Stimulated activated memory B cell treated with anti-CD40 and anti-IgM and Interleukin-4, amounts not matched to agents 10 μg/mL and 1 μg/mL and 100 μg/mL, for 72 hours (primary cell): ENCODE results near the gene TBC1D22A.

ENCODE experiments used
- ATAC-seq: fragments of 150-1000 bp; cut with Tn5 transposase; 2 replicates; pipeline ENCODE4 v1.10.0; 2021
- H3K27ac Mint-ChIP-seq: one replicate; pipeline ENCODE4 v1.8.0; 2022; ENCODE audit warnings: mild to moderate bottlenecking, mixed read lengths
- H3K27me3 Mint-ChIP-seq: one replicate; pipeline ENCODE4 v1.8.0; 2022; ENCODE audit warnings: mixed read lengths
- H3K36me3 Mint-ChIP-seq: one replicate; pipeline ENCODE4 v1.8.0; 2022; ENCODE audit warnings: mixed read lengths
- H3K4me1 Mint-ChIP-seq: one replicate; pipeline ENCODE4 v1.8.0; 2022; ENCODE audit warnings: mixed read lengths
- H3K4me3 Mint-ChIP-seq: one replicate; pipeline ENCODE4 v1.8.0; 2022; ENCODE audit warnings: mild to moderate bottlenecking, moderate library complexity, mixed read lengths
- H3K9me3 Mint-ChIP-seq: one replicate; pipeline ENCODE4 v1.8.0; 2022; ENCODE audit warnings: mixed read lengths

TBC1D22A gene

DNA sequence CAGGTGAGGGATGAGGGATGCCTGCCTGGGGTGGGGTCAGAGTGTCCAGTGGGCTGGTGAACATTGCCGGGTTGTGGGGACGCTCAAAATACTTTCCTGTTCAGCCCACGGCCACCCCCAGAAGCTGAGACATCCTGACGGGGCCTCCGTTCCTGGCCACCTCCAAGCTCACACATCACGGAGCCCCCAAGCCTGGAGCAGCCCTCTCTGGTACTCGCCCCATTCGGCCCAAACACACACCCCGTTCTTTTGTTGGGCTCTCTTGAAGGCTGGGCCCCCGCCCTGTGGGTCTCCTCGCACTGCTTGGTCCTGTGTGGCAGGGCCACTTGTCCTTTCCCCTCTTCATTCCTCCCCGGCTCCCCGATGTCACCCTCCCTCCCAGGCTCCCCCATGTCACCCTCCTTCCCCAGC, 442.6 kb downstream of the TBC1D22A start:
- no peaks in the 10 kb centered on the region for H3K9me3 Mint-ChIP-seq
- ATAC-seq = no peak
- H3K4me3 Mint-ChIP-seq = no peak overlapping the region
- H3K36me3 Mint-ChIP-seq = no peaks in the 10 kb centered on the region
- H3K27me3 Mint-ChIP-seq = peaks cover 17% of the 10 kb centered on the region
- no peak overlapping the region for H3K27ac Mint-ChIP-seq
- no peaks in the 10 kb centered on the region for H3K4me1 Mint-ChIP-seq

DNA sequence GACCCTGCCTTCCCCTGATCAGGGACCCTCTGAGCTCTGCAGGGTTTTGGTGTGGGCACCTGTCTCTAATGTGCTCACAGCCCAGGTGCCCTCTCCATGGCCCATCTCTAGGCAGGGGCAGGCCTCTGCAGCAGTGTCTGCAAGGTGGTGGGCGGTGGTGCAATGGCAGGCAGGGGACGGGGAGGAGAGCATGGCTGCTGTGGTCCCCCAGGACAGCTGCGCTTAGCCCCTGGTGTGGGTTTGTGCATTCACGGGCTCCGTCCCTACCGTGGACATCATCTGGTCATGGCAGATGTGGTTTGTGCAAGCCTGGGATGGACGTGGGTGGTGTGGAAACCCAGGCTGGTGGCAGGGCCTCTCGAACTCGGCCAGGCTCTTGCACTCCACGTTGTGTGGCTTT, 443.1 kb downstream of the TBC1D22A start:
- H3K4me1 Mint-ChIP-seq = no peaks in the 10 kb centered on the region
- no peaks in the 10 kb centered on the region for H3K9me3 Mint-ChIP-seq

DNA sequence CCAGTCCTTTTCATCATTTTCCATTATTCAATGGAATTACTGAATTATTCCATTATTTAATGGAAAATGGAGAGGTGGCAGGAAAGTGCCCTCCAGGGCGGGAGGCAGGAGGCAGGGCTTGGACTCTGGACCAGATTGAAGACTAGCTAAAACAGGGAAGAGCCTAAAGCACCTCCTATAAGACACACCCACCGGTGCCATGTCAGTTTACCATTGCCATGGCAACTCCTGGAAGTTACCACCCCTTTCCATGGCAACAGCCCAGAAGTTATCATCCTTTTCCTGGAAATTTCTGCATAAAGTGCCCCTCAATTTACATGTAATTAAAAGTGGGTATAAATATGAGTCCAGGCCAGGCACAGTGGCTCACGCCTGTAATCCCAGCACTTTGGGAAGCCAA, 443.7 kb downstream of the TBC1D22A start:
- Mint-ChIP-seq H3K27me3 (peaks cover 17% of the 10 kb centered on the region), H3K9me3 (no peaks in the 10 kb centered on the region), H3K27ac (no peak overlapping the region), H3K36me3 (no peaks in the 10 kb centered on the region), H3K4me3 (no peak overlapping the region), H3K4me1 (no peaks in the 10 kb centered on the region)
- no peak for ATAC-seq

More for the DNA sequence above, 443.1 kb downstream of the TBC1D22A start:
- ATAC-seq = no peak
- Mint-ChIP-seq H3K36me3 (no peaks in the 10 kb centered on the region), H3K27ac (no peak overlapping the region), H3K27me3 (peaks cover 17% of the 10 kb centered on the region), H3K4me3 (no peak overlapping the region)

DNA sequence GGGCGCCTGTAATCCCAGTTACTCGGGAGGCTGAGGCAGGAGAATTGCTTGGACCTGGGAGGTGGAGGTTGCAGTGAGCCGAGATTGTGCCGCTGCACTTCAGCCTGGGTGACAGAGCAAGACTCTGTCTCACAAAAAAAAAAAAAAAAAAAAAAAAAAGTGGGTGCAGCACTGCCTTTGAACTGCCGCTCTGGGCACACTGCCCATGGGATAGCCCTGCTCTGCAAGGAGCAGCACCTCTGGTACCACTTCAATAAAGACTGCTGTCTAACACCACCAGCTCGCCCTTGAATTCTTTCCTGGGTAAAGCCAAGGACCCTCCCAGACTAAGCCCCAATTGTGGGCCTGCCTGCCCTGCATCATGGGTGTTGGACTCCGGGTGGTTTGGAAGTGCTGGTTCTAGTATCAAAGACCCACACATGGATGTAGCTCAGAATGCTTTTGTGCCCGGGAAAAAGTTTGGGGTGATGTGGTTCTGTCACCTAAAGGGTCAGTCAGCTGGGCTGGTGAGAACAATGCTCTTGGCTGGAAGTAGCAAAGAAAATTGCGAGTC, 444.3 kb downstream of the TBC1D22A start:
- no peak overlapping the region for H3K27ac Mint-ChIP-seq
- no peaks in the 10 kb centered on the region for H3K4me1 Mint-ChIP-seq
- ATAC-seq = no peak
- no peaks in the 10 kb centered on the region for H3K9me3 Mint-ChIP-seq
- peaks cover 17% of the 10 kb centered on the region for H3K27me3 Mint-ChIP-seq
- H3K4me3 Mint-ChIP-seq = no peak overlapping the region
- no peaks in the 10 kb centered on the region for H3K36me3 Mint-ChIP-seq

DNA sequence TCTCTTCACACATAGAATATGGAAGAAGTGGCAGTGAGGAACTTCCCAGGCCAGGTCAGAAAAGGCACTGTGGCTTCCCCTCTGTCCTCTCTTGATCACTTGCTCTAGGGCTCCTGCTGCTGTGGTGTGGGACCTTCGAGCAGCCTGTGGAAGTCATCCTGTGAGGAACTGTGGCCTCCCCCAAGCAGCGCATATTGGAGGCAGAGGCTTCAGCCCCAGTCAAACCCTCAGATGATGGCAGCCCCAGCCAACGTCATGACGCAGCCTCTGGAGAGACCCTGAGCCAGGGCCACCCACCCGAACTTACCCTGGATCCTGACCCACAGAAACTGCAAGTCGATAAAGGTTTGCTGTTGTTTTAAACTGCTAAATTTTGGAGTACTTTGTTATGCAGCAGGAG, 444.9 kb downstream of the TBC1D22A start:
- ATAC-seq = no peak
- Mint-ChIP-seq H3K4me1 (no peaks in the 10 kb centered on the region), H3K4me3 (no peak overlapping the region), H3K27me3 (peaks cover 17% of the 10 kb centered on the region), H3K9me3 (no peaks in the 10 kb centered on the region), H3K36me3 (no peaks in the 10 kb centered on the region), H3K27ac (no peak overlapping the region)

DNA sequence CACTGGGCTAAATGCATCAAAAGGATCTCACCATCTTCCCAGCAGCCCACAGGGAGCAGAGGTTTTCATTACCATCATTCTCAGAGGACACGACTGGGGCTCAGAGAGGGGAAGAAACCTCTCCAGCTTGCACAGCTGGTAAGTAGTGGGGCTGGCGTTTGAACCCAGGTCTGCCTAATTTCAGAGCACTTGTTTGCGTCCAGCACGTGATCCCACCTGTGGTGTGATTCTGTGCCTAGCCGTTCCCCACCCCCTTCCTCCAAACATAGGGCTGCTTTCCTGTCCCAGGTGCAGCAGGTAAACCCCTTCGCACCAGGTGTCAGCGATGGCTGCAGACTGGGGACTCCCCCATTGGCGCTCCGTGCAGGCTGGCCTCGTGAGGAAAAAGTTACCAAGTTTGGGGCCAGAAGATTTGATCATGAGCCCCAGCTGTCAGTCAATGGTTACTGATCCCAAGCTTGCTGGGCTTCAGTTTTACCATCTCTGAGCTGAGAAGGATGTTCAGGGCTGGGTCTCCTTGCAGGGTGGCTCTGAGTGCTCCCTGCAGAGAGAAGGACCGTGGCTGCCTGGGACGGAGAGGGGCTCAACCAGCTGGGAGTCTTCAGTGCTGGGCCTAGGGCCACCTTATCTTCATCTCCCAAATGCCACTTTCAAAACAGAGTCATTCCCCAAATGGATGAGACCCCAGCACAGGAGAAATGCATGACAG, 445.6 kb downstream of the TBC1D22A start:
- H3K4me1 Mint-ChIP-seq = no peaks in the 10 kb centered on the region
- H3K27ac Mint-ChIP-seq = no peak overlapping the region
- no peaks in the 10 kb centered on the region for H3K9me3 Mint-ChIP-seq
- H3K4me3 Mint-ChIP-seq = no peak overlapping the region
- peaks cover 17% of the 10 kb centered on the region for H3K27me3 Mint-ChIP-seq
- no peak for ATAC-seq
- H3K36me3 Mint-ChIP-seq = no peaks in the 10 kb centered on the region

DNA sequence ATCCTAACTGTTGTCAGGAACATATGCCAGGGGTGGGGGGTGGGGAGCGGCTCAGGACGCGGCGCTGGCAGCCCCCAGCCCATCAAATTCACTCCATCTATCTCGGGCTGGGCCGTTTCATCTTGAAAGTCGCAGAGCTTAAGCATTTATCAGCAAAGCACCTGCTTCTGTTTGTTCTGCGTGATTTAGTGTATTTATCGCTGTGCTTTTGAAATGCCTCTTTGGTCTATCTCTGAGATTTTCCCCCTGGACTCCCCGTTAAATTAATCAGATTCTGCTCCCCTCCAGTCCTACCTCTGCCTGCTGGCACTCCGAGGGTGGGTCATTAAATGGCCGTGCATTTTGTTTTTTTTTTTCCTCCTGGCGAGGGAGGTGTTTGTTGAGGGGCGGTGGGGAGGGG, 446.2 kb downstream of the TBC1D22A start:
- Mint-ChIP-seq H3K36me3 (no peaks in the 10 kb centered on the region), H3K9me3 (no peaks in the 10 kb centered on the region), H3K27ac (no peak overlapping the region), H3K4me3 (no peak overlapping the region), H3K27me3 (peaks cover 17% of the 10 kb centered on the region), H3K4me1 (no peaks in the 10 kb centered on the region)
- ATAC-seq = no peak

DNA sequence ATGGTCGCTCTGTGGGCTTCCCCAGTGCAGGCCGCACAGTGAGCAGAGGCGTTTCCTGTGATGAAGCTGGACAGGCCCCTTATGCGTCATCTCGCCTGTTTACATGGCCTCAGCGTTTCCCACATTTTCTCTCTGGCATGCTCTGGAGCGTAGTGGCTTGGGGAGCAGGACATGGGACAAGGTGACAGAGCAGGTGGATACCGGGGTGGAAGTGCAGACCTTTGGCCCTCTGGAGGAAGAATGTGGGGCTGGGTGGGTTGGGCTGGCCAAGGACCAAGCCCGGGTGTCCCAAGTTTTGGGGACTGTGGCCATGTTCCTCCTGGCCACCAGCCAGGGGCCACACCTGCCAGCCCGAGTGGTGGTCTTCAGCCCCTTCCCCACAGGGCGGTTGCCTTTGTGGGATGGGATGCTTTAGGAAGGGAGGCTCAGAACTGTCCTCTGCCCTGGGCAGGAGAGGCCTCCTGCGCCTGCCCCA, 446.6 kb downstream of the TBC1D22A start:
- no peak overlapping the region for H3K27ac Mint-ChIP-seq
- no peaks in the 10 kb centered on the region for H3K4me1 Mint-ChIP-seq
- H3K27me3 Mint-ChIP-seq = peaks cover 17% of the 10 kb centered on the region
- H3K4me3 Mint-ChIP-seq = no peak overlapping the region
- no peaks in the 10 kb centered on the region for H3K36me3 Mint-ChIP-seq
- no peaks in the 10 kb centered on the region for H3K9me3 Mint-ChIP-seq
- ATAC-seq = no peak

DNA sequence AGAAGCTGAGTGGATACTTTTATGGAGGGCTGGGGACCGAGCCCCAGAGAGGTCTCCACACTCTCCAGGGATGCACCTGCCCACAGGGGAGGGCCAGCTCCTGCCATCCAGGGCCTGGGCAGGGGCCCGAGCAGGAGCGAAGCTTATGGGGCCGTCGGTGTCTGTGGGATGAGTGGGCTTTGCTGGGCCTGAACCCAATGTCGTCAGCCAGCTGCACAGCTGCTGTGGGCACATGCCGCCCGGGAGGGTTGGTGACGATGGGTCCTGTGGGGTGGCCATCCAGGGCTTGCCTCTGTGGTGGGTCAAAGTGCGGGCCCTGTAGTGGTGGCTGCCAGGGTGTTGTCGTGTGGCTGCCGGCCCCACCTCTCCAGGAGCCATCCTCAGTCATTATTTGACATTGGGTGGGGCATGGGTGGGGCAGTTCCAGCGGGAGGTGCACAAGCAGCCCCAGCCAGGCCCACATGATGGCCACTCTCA, 447.1 kb downstream of the TBC1D22A start:
- Mint-ChIP-seq H3K4me3 (no peak overlapping the region), H3K9me3 (no peaks in the 10 kb centered on the region), H3K27ac (no peak overlapping the region), H3K27me3 (peaks cover 12% of the 10 kb centered on the region), H3K4me1 (no peaks in the 10 kb centered on the region), H3K36me3 (no peaks in the 10 kb centered on the region)
- no peak for ATAC-seq

DNA sequence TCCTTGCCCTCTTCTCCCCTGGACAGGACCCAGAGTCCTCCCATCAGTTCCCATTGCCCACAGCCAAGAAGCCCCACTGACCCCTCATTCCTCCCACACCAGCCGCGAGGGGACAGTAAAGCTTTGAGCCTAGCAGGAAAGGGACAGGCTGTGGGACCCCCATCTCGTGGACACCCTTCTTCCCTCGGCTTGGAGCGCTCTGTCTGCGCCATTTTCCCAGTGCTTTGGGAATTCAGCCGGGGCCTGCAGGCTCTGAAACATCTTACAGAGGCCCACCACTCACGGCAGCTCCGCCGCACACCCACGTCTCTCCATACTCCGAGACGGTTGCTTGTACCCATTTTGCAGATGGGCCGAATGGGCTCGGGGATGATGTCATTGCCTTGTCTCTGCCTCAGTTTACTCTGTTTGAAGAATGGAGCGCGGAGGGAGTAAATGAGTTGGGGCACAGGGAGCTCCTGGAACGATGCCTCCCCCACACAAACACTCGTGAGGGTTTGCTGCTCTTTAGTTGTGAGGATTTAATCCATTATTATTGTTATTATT, 447.7 kb downstream of the TBC1D22A start:
- Mint-ChIP-seq H3K9me3 (no peaks in the 10 kb centered on the region), H3K27ac (no peak overlapping the region), H3K27me3 (peaks cover 6% of the 10 kb centered on the region), H3K4me1 (no peaks in the 10 kb centered on the region), H3K4me3 (no peak overlapping the region), H3K36me3 (no peaks in the 10 kb centered on the region)
- ATAC-seq = no peak

DNA sequence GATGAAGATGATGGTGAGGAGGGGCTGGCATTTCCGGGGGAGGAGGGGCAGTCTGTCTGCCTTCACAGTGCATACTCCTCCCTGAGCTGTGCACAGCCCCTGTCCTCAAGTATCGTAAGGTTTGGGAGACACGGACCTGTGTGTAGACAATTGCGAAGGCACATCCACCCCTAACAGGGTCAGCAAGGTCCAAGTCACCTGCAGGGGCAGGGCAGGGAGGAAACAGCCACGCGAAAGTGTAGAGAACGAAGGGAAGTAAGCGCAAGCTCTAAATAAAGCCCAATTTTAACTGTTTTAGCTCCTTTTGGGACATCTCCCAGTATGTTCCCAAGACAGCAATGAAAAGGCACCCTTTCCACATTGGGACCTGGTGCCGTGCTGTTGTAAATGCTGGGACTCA, 448.2 kb downstream of the TBC1D22A start:
- no peaks in the 10 kb centered on the region for H3K4me1 Mint-ChIP-seq
- no peak overlapping the region for H3K27ac Mint-ChIP-seq
- ATAC-seq = no peak
- H3K4me3 Mint-ChIP-seq = no peak overlapping the region
- H3K36me3 Mint-ChIP-seq = no peaks in the 10 kb centered on the region
- H3K9me3 Mint-ChIP-seq = no peaks in the 10 kb centered on the region
- peaks cover 1% of the 10 kb centered on the region for H3K27me3 Mint-ChIP-seq

DNA sequence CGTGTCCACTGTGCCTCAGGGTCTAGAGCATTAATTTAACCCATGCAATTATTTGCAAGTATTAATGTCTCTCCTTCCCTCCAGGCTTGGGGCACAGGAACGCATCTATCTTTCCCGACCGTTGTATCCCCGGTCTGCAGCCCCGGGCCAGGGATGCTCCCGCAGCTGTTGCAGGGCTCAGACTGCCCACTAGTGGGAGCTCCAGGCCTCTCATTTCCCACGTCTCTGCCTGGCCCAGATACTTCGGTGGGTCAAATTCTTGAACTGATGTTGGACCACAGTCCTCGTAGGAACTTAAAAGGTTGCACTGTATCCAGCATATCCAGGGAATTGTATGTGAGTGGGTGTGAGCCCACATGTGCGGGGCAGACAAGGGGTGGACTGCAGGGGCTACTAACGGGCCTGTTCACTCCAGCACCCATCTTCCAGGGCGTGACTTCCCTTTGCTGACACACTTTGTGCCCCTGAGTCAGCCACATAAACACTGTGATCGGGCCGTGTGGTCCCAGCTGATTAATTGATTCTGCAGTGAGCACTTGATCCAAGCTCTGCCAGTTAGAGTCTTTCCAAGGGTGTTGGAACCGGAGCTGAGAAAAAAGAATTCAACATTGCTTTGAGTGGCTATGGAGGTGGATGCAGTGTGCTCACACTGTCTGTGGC, 451.3 kb downstream of the TBC1D22A start:
- ATAC-seq = peak; percentile 58
- Mint-ChIP-seq H3K4me3 (no peak overlapping the region), H3K4me1 (no peaks in the 10 kb centered on the region), H3K27me3 (no peaks in the 10 kb centered on the region), H3K27ac (no peak overlapping the region), H3K36me3 (no peaks in the 10 kb centered on the region), H3K9me3 (no peaks in the 10 kb centered on the region)

DNA sequence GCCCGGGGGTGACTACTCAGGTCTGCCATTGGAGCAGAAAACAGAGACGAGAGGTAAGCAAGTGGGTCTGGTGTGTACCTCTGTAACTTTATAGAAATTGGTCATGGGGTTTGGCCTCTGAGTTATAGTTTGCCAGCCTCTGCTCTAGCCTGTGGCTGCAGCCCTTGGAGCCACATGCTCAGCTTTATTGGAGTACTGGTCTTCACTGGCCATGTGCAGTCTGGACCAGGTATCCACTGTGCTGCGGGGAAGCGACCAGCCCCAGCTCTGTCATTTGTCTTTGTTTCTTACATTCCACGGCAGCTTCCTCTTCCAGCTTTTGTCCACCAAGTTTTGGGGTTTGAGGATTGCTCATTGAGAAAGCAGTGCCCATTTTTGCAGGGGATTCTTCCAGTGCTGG, 453.4 kb downstream of the TBC1D22A start:
- H3K4me1 Mint-ChIP-seq = no peaks in the 10 kb centered on the region
- no peaks in the 10 kb centered on the region for H3K36me3 Mint-ChIP-seq
- no peaks in the 10 kb centered on the region for H3K27me3 Mint-ChIP-seq
- no peak overlapping the region for H3K27ac Mint-ChIP-seq
- ATAC-seq = no peak
- no peak overlapping the region for H3K4me3 Mint-ChIP-seq
- no peaks in the 10 kb centered on the region for H3K9me3 Mint-ChIP-seq

DNA sequence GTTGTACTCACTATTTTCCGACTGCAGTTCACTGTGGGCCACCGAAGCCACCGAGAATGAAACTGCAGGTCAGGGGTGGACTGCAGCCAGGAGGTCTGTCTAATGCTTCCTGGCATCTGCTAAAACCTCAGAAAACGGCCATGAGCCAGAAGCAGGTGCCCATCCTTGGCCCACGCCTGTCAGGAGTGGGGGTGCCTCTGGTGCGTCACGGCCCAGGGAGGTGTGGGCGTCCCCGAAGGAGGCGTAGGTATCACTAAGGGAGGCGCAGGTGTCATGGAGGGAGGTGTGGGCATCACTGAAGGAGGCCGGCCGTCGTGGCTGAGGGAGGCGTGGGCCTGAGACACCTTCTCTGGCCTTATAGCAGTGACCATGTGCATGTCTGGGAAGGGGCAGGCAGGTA, 456.2 kb downstream of the TBC1D22A start:
- no peak for ATAC-seq
- H3K36me3 Mint-ChIP-seq = no peaks in the 10 kb centered on the region
- no peak overlapping the region for H3K27ac Mint-ChIP-seq
- no peaks in the 10 kb centered on the region for H3K9me3 Mint-ChIP-seq
- no peaks in the 10 kb centered on the region for H3K4me1 Mint-ChIP-seq
- no peaks in the 10 kb centered on the region for H3K27me3 Mint-ChIP-seq
- no peak overlapping the region for H3K4me3 Mint-ChIP-seq

DNA sequence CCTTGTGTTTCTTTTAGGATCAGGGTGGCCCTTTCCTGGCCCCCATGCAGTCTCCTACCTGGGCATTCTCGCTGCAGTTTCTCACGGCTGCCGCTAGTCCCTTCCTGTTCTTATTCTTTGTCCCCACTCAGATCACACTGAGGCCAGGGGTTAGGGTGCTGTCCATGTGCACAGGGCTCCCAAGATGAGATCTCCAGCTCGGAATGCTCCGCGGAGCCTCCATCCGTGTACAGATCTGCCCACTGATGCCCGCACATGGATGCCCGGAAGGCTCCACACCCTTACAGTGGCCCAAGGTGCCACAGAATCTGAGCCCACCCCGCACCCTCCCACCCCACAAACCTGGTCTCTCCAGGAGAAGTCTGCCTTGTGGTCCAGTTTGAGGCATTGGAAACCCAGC, 457.3 kb downstream of the TBC1D22A start:
- H3K36me3 Mint-ChIP-seq = no peaks in the 10 kb centered on the region
- no peaks in the 10 kb centered on the region for H3K9me3 Mint-ChIP-seq
- H3K4me1 Mint-ChIP-seq = no peaks in the 10 kb centered on the region
- no peak overlapping the region for H3K4me3 Mint-ChIP-seq
- no peak overlapping the region for H3K27ac Mint-ChIP-seq
- H3K27me3 Mint-ChIP-seq = no peaks in the 10 kb centered on the region
- no peak for ATAC-seq

DNA sequence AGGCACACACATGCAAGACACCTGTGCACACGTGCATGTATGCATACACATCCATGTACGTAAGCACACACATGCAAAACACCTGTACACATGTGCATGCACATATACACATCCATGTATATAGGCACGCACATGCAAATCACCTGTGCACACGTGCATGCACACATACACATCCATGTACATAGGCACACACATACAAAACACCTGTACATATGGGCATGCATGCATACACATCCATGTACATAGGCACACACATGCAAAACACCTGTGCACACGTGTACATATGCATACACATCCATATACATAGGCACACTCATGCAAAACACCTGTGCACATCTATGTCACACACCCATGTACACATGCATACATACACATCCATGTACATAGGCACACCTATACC, 458.3 kb downstream of the TBC1D22A start:
- Mint-ChIP-seq H3K27me3 (no peaks in the 10 kb centered on the region), H3K27ac (no peak overlapping the region)
- ATAC-seq = no peak

More for the DNA sequence above, 458.3 kb downstream of the TBC1D22A start:
- Mint-ChIP-seq H3K4me1 (no peaks in the 10 kb centered on the region), H3K36me3 (no peaks in the 10 kb centered on the region), H3K9me3 (no peaks in the 10 kb centered on the region), H3K4me3 (no peak overlapping the region)
